ENCODE results near the gene REEP3.
"Not testable (repeated sequence)": the region's sequence is repeated elsewhere in the genome, so short reads cannot be mapped to it uniquely, and the experiment has no call there.

Gene REEP3

DNA sequence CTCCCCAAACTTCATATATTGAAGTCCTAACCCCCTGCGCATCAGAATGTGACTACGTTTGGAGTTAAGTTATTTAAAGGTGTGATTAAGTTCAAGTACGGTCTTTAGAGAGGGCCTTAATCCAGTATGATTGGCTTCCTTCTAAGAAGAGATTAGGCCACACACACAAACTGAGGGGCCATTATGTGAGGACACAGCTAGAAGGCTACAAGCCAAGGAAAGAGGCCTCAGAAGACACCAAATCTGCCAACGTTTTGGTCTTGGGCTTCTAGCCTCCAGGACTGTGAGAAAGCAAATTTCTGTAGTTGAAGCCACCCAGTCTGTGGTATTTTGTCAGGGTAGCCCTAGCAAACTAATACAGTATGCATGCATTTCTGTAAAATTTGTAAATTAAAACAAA lies 41.7 kb downstream of the REEP3 start:
- no peak for TF ChIP-seq CTCF (IDR thresholded peaks at IDR 0.05)
- TF ChIP-seq ZFX (IDR thresholded peaks at IDR 0.05; ENCODE audit: borderline replicate concordance): no peak
- no peak overlapping the region for H3K27ac ChIP-seq

DNA sequence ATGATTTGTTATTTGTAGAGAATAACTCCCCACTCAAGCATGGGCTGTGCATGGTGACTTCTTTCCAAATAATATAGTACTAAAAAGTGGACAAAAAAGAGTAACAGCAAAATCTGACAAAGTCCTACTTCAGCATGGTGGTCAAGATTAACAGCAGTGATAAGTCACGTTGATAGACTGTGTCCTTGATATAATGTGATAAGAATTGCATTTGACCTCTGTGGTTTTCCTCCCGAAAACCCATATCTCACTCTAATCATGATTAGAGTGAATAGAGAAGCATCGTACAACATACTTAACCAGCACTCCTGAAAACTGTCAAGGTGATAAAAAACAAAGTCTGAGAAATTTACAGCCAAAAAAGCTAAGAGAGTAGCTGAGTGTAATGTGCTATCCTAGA lies 42.4 kb downstream of the REEP3 start:
- TF ChIP-seq CTCF (IDR thresholded peaks at IDR 0.05): no peak
- TF ChIP-seq ZFX (IDR thresholded peaks at IDR 0.05; ENCODE audit: borderline replicate concordance): no peak
- no peak overlapping the region for H3K27ac ChIP-seq

DNA sequence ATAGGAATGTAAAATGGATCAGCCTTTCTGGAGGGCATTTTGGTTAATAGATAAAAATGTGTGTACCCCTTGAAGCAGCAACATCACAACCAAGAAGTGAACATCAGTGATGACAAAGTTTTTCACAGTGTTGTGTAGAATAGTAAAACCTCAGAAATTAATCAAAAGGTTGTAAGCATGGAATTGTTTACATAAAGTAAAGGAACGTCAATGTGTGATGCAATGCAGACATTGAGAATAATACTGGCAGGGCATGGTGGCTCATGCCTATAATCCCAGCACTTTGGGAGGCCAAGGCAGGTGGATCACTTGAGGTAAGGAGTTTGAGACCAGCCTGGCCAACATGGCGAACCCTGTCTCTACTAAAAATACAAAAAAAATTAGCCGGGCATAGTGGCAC lies 43.5 kb downstream of the REEP3 start:
- not testable (repeated sequence) for H3K27ac ChIP-seq

DNA sequence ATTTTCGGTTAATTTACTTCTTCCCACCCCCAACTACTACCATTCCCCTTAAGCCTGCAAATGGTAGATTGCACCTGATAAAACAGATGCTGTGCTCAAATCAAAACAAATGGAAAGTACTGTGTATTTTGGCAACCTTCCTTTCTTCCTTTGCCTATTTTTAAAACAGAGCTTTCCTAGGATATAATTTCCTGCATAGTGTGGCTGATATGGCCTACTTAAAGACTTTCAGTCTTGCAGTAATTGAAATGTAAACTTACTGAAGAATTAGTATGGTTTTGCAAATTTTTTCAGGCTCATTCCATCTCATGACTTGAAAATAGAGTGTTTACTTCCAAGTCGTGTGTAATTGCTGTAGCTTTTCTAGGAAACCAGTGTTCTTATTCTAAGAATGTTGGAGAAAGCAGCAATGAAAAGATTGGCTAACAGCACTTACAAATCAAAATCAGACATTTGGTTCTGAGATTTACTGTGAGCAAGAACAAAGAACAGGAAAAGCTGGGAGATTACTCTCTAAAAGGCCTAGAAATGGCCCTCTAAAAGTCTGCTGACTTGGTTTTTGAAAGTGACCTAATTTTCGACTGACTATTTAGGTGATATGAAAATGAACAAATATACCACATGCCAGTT lies 52.0 kb downstream of the REEP3 start:
- TF ChIP-seq CTCF (IDR thresholded peaks at IDR 0.05) (no peak), ZFX (IDR thresholded peaks at IDR 0.05; ENCODE audit: borderline replicate concordance) (no peak)
- peak overlapping the region; percentile 38 for H3K27ac ChIP-seq

GRCh38 chr10:63574011-63574410 lies 52.8 kb downstream of the REEP3 start:
- TF ChIP-seq ZFX (IDR thresholded peaks at IDR 0.05; ENCODE audit: borderline replicate concordance) (no peak), CTCF (IDR thresholded peaks at IDR 0.05) (no peak)

DNA sequence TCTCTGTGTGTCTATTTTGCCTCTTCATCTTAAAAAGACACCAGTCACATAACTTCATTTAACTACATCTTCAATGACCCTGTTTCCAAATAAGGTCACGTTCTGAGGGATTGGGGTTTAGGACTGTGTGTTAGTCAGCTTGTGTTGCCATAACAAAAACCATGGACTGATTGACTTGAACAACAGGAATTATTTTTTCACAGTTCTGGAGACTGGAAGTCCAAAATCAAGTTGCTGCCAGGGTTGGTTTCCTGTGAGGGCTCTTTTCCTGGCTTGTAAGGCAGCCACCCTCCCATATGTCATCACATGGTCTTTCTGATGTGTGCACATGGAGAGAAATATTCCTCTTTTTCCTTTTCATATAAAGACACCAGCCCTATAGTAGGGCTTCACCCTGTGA lies 55.3 kb downstream of the REEP3 start:
- no peak overlapping the region for H3K27ac ChIP-seq
- no peak for TF ChIP-seq ZFX (IDR thresholded peaks at IDR 0.05; ENCODE audit: borderline replicate concordance)
- no peak for TF ChIP-seq CTCF (IDR thresholded peaks at IDR 0.05)

More at GRCh38 chr10:63574011-63574410, 52.8 kb downstream of the REEP3 start:
- H3K27ac ChIP-seq: no peak overlapping the region

GRCh38 chr10:63578501-63578900 lies 57.3 kb downstream of the REEP3 start:
- no peak overlapping the region for H3K27ac ChIP-seq
- no peak for TF ChIP-seq ZFX (IDR thresholded peaks at IDR 0.05; ENCODE audit: borderline replicate concordance)
- TF ChIP-seq CTCF (IDR thresholded peaks at IDR 0.05): no peak
